ENCODE data around the gene IL19.
A peak's percentile ranks its signal among the peaks of the same experiment; 100 is the strongest.

Gene IL19

DNA sequence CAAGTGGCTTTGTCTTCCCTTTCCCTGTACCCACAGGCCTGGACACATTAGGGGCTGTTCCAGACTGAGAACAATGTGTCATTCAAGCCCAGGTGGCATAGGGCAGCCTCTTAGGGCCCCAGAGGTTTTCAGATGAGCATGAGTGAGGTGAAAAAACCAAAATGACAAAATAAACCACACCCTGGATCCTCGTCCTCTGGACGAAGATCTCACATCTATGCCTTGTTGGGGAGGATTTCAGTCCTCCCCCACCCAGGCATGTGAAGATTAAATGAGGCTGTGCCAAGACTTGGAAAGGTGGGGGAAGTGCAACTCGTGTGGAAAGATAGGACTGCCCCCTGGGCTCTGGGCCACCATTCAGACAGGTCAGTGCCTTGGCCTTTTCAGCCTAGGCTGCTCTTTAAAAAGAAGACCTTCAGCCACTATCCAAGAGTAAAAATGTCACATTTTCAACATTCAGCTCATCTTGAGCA is 32.8 kb upstream of the IL19 start:
- TF ChIP-seq GABPA (IDR thresholded peaks at IDR 0.05; ENCODE audit: low read depth) (no peak), POLR2AphosphoS5 (IDR thresholded peaks at IDR 0.05; ENCODE audit: low read depth) (no peak)
- TF ChIP-seq, protein P1, sequence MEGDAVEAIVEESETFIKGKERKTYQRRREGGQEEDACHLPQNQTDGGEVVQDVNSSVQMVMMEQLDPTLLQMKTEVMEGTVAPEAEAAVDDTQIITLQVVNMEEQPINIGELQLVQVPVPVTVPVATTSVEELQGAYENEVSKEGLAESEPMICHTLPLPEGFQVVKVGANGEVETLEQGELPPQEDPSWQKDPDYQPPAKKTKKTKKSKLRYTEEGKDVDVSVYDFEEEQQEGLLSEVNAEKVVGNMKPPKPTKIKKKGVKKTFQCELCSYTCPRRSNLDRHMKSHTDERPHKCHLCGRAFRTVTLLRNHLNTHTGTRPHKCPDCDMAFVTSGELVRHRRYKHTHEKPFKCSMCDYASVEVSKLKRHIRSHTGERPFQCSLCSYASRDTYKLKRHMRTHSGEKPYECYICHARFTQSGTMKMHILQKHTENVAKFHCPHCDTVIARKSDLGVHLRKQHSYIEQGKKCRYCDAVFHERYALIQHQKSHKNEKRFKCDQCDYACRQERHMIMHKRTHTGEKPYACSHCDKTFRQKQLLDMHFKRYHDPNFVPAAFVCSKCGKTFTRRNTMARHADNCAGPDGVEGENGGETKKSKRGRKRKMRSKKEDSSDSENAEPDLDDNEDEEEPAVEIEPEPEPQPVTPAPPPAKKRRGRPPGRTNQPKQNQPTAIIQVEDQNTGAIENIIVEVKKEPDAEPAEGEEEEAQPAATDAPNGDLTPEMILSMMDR (IDR thresholded peaks at IDR 0.05; ENCODE audit: insufficient read depth, low read length), result no peak
- no peak overlapping the region for H3K4me3 ChIP-seq (replicated peaks; ENCODE audit: insufficient read depth, low read length)
- no peak for DNase-seq (ENCODE audit: low read depth in 1 of 2, low spot score in 1 of 2)
- H3K27me3 ChIP-seq (ENCODE audit: insufficient read depth, poor library complexity, severe bottlenecking), result no peaks in the 10 kb centered on the region
- no peak overlapping the region for H3K27ac ChIP-seq (replicated peaks)

DNA sequence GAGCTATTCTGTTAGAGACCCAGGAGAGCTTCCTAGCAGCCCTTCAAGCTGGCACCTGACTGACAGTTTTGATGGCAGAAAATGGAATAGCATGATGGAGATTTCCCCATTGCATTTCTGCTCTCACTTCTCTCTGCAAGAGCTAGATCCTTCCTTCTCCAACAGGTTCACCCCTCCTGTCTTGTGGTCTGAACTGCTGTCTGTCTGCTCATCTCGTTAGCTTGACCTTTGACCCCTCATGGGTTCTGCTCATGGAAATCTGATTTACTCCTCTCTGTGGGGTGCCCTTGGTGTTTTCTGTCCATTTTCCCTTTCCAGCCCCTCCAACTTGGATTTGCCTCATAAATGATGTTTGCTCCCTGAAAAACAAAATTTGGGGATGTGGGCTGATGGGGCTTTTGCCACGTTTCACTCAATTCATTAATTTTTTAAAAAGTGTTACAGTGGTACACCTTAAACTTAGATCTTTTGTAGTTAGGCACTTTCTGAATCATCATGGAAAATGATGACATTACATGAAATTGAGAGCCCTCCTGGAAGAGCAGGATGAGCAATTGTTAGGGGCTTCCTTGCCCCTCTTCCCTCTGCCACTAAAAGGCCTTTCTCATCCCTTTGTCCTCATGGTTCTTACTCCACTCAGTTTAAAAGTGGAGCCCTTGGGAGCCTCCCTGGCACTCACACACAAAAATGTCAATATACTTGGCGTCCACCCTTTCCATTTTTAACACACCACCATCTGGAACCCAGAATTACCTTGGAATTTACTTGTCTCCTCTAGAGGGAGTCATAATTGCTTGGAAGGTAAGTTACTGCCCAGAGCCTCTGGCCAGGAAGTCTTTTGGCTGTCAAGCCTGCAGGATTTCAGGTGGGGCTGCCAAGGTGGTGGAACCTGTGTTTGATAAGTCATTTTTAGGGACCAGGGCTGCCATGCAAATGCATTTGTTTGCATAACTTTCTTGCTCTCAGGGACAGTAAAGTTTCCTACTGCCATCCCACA is 31.9 kb upstream of the IL19 start:
- no peak overlapping the region for H3K27ac ChIP-seq (replicated peaks)
- DNase-seq (ENCODE audit: low read depth in 1 of 2, low spot score in 1 of 2), result peak in 1 of 2 experiments; percentile 28
- H3K27me3 ChIP-seq (ENCODE audit: insufficient read depth, poor library complexity, severe bottlenecking), result no peaks in the 10 kb centered on the region
- TF ChIP-seq, protein P1 (IDR thresholded peaks at IDR 0.05; ENCODE audit: insufficient read depth, low read length), result no peak
- TF ChIP-seq POLR2AphosphoS5 (IDR thresholded peaks at IDR 0.05; ENCODE audit: low read depth), result no peak
- TF ChIP-seq SPI1 (IDR thresholded peaks at IDR 0.05; ENCODE audit: borderline replicate concordance, low read depth), result no peak
- no peak for TF ChIP-seq GABPA (IDR thresholded peaks at IDR 0.05; ENCODE audit: low read depth)
- TF ChIP-seq, protein P2, sequence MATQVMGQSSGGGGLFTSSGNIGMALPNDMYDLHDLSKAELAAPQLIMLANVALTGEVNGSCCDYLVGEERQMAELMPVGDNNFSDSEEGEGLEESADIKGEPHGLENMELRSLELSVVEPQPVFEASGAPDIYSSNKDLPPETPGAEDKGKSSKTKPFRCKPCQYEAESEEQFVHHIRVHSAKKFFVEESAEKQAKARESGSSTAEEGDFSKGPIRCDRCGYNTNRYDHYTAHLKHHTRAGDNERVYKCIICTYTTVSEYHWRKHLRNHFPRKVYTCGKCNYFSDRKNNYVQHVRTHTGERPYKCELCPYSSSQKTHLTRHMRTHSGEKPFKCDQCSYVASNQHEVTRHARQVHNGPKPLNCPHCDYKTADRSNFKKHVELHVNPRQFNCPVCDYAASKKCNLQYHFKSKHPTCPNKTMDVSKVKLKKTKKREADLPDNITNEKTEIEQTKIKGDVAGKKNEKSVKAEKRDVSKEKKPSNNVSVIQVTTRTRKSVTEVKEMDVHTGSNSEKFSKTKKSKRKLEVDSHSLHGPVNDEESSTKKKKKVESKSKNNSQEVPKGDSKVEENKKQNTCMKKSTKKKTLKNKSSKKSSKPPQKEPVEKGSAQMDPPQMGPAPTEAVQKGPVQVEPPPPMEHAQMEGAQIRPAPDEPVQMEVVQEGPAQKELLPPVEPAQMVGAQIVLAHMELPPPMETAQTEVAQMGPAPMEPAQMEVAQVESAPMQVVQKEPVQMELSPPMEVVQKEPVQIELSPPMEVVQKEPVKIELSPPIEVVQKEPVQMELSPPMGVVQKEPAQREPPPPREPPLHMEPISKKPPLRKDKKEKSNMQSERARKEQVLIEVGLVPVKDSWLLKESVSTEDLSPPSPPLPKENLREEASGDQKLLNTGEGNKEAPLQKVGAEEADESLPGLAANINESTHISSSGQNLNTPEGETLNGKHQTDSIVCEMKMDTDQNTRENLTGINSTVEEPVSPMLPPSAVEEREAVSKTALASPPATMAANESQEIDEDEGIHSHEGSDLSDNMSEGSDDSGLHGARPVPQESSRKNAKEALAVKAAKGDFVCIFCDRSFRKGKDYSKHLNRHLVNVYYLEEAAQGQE (IDR thresholded peaks at IDR 0.05; ENCODE audit: insufficient replicate concordance, low read depth), result no peak
- H3K4me3 ChIP-seq (replicated peaks; ENCODE audit: insufficient read depth, low read length), result no peak overlapping the region

DNA sequence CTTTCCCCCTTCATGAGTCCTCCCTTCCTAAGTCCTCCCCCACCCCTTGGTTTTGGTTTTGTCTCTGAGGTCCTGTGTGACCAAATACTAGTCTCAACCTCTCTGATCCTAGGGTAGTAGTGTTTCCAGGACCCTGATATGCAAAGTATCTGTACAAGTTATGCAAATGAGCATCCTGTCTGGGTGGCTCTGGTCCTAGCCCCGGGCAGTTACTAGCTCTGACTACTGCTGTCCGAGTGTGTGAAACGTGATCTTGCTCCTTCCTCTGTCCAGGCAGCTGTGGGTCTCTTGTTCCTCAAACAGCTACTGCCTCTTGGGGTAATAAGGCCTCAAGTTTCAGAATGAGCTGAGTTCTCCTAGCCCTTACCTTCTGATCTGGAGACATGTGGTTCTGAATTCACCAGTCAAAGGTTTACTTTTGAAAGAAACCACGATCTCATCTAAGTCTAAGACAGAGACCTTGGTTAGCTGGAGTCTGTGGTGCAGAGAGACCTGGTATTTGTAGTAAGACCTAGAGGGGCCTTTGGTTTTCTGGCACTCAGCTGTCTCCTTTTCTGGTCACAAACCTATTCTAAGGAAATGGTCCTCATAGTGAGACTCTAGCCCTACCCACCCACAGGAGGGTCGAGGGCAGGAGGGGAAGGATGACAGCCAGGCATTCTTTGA is 31.0 kb upstream of the IL19 start:
- TF ChIP-seq SPI1 (IDR thresholded peaks at IDR 0.05; ENCODE audit: borderline replicate concordance, low read depth) (no peak), POLR2AphosphoS5 (IDR thresholded peaks at IDR 0.05; ENCODE audit: low read depth) (no peak), GABPA (IDR thresholded peaks at IDR 0.05; ENCODE audit: low read depth) (no peak)
- TF ChIP-seq, protein P1 (IDR thresholded peaks at IDR 0.05; ENCODE audit: insufficient read depth, low read length), result no peak
- TF ChIP-seq, protein P2 (IDR thresholded peaks at IDR 0.05; ENCODE audit: insufficient replicate concordance, low read depth), result no peak
- H3K27ac ChIP-seq (replicated peaks), result no peak overlapping the region
- DNase-seq (ENCODE audit: low read depth in 1 of 2, low spot score in 1 of 2), result peak in 1 of 2 experiments; percentile 55
- no peak overlapping the region for H3K4me3 ChIP-seq (replicated peaks; ENCODE audit: insufficient read depth, low read length)
- no peaks in the 10 kb centered on the region for H3K27me3 ChIP-seq (ENCODE audit: insufficient read depth, poor library complexity, severe bottlenecking)
